K562 (cell line): Measurements from ENCODE around the gene SCN4B. TPM values are rescaled to one million over a fixed set of nuclear protein-coding genes. Genes with fewer than 3 reads are reported as not detected.

Source experiments
- ATAC-seq: fragments of 200-7000 bp; cut with Tn5 transposase; 3 replicates; pipeline ENCODE4 v1.9.1; 2020; ENCODE audit warnings: moderate library complexity
- BruUV-seq: library from RNA; stranded (reverse); fragments of 400-500 nt; replicated peaks from 2 replicates; lab custom pipeline; 2021; lab: Mats Ljungman, UMichigan
- CTCF ChIA-PET: fragments of 300-600 bp; formaldehyde crosslinking; extraction: SDS; loops from one replicate; lab custom pipeline; 2021; ENCODE audit warnings: low intra/inter-chr PET ratio; lab: Yijun Ruan, JAX
- POLR2A ChIA-PET: fragments of 300-600, 350-650 bp; sonication (Branson Sonifier 250); formaldehyde crosslinking; extraction: SDS; loops from one replicate; lab custom pipeline; 2021; ENCODE audit warnings: antibody characterized with exemption, inconsistent platforms; lab: Yijun Ruan, JAX
- DNase-seq, 4 experiments: peaks; one replicate each; pipeline versions ENCODE4 v3.0.0 to v3.0.0-alpha.2; 2011 to 2018; ENCODE audit warnings: low spot score in 3 of 4, mixed read lengths in 3 of 4; ENCODE audit errors: extremely low read depth in 1 of 4
- FAIRE-seq: peaks from 2 replicates; lab custom pipeline; 2011; peaks lifted over from hg19 to GRCh38; lab: Jason Lieb, UNC
- H2AFZ ChIP-seq: 2 replicates; pipeline ENCODE4 v1.6.0; 2011; ENCODE audit warnings: low read depth, low read length, control low read depth, inconsistent platforms
- H3K27ac ChIP-seq: fragments of 200-600 bp; 3 replicates; pipeline ENCODE4 v1.8.0; 2011; ENCODE audit warnings: low read depth, mild to moderate bottlenecking, control low read depth, inconsistent platforms, low read length, moderate library complexity, mixed read lengths; ENCODE audit errors: extremely low read depth
- H3K27me3 ChIP-seq, 2 experiments: fragments of 300-600 bp in 1 of 2; 2 replicates in 1 of 2; 3 replicates in 1 of 2; pipeline versions ENCODE4 v1.6.0 to v1.8.0; 2011; ENCODE audit warnings: inconsistent platforms in 2 of 2, low read length in 2 of 2, mild to moderate bottlenecking in 1 of 2, mixed read lengths in 1 of 2, moderate library complexity in 1 of 2; ENCODE audit not compliant: control insufficient read depth in 2 of 2, insufficient read depth in 2 of 2
- H3K36me3 ChIP-seq: fragments of 300-600 bp; 3 replicates; pipeline ENCODE4 v1.8.0; 2011; ENCODE audit warnings: mild to moderate bottlenecking, low read length, inconsistent platforms; ENCODE audit not compliant: control insufficient read depth, insufficient read depth
- H3K4me1 ChIP-seq, 2 experiments: fragments of 200-600 bp in 1 of 2; replicated peaks in 1 of 2; 2 replicates in 1 of 2; 3 replicates in 1 of 2; pipeline versions ENCODE4 v1.5.1 to v1.8.0; 2011; ENCODE audit warnings: inconsistent platforms in 2 of 2, low read length in 2 of 2, mild to moderate bottlenecking in 1 of 2, mixed read lengths in 1 of 2, moderate library complexity in 1 of 2; ENCODE audit not compliant: control insufficient read depth in 2 of 2, insufficient read depth in 2 of 2
- H3K4me2 ChIP-seq: 2 replicates; pipeline ENCODE4 v1.6.1; 2011; ENCODE audit warnings: low read length, control low read depth, inconsistent platforms, mixed read lengths; ENCODE audit not compliant: insufficient read depth
- H3K4me3 ChIP-seq: fragments of 200-600 bp; sonication (generic), shearing (Covaris generic); 2 replicates; pipeline ENCODE4 v1.5.1; 2016; ENCODE audit warnings: control low read depth, inconsistent platforms
- H3K79me2 ChIP-seq: fragments of 200-600 bp; 3 replicates; pipeline ENCODE4 v1.8.0; 2011; ENCODE audit warnings: low read length, inconsistent platforms; ENCODE audit not compliant: control insufficient read depth, insufficient read depth
- H3K9ac ChIP-seq, 2 experiments: 2 replicates each; pipeline versions ENCODE4 v1.6.0 to v1.6.1; 2011; ENCODE audit warnings: low read depth in 2 of 2, low read length in 2 of 2, control low read depth in 1 of 2, inconsistent platforms in 1 of 2, mild to moderate bottlenecking in 1 of 2, mixed read lengths in 1 of 2; ENCODE audit not compliant: insufficient read depth in 1 of 2
- H3K9me1 ChIP-seq: one replicate; pipeline ENCODE4 v1.6.0; 2011; ENCODE audit warnings: inconsistent platforms, mild to moderate bottlenecking, low read length, moderate library complexity; ENCODE audit not compliant: control insufficient read depth, insufficient read depth
- H3K9me3 ChIP-seq: replicated peaks from 2 replicates; pipeline ENCODE4 v1.5.1; 2011; ENCODE audit warnings: low read depth, low read length, inconsistent platforms; ENCODE audit not compliant: control insufficient read depth, insufficient read depth
- H4K20me1 ChIP-seq: replicated peaks from 2 replicates; pipeline ENCODE4 v1.6.1; 2011; ENCODE audit warnings: low read length, inconsistent platforms, mixed read lengths; ENCODE audit not compliant: control insufficient read depth, insufficient read depth
- ATF7 ChIP-seq: fragments of 450-650 bp; IDR thresholded peaks from 2 replicates; pipeline ENCODE4 v1.7.1; 2014; ENCODE audit warnings: mild to moderate bottlenecking, moderate library complexity
- HSF4 ChIP-seq: fragments of 250-450 bp; sonication (Bioruptor Pico); IDR thresholded peaks from 2 replicates; pipeline ENCODE4 v2.1.2; 2022; ENCODE audit warnings: mild to moderate bottlenecking, moderate library complexity, borderline replicate concordance
- NBN ChIP-seq: fragments of 450-650 bp; IDR thresholded peaks from 2 replicates; pipeline ENCODE4 v1.6.1; 2016; ENCODE audit warnings: low read depth, mild to moderate bottlenecking
- PHTF2 ChIP-seq: fragments of 250-450 bp; sonication (Bioruptor Pico); IDR thresholded peaks from 2 replicates; pipeline ENCODE4 v1.5.0; 2021; ENCODE audit warnings: mild to moderate bottlenecking
- PRMT5 ChIP-seq: sonication (generic); formaldehyde crosslinking; IDR thresholded peaks from 2 replicates; pipeline ENCODE4 v1.5.0; 2020; ENCODE audit warnings: missing genetic modification reagents
- ZKSCAN3 ChIP-seq: fragments of 250-450 bp; sonication (Bioruptor Pico); IDR thresholded peaks from 2 replicates; pipeline ENCODE4 v1.4.0; 2020
- WGBS: fragments of 100-300 bp; shearing (Covaris generic); methylation state at CpG from one replicate; pipeline ENCODE4 v1.1.6; 2016; ENCODE audit warnings: low coverage, mixed read lengths; ENCODE audit not compliant: insufficient coverage; ENCODE audit errors: missing lambda C conversion rate; 5-methylcytosine and 5-hydroxymethylcytosine counted together
- in situ Hi-C: fragments of 300-500 bp; cut with MboI; formaldehyde crosslinking; loops from 4 replicates; pipeline ENCODE4 v1.15.0; 2018; ENCODE audit warnings: inconsistent platforms, mixed read lengths
- intact Hi-C: fragments of 100-400 bp; cut with micrococcal nuclease; formaldehyde crosslinking; loops from 2 replicates; pipeline ENCODE4 v1.14.2; 2022
- polyA plus RNA-seq, 8 experiments: library from polyadenylated mRNA; depleted of rRNA in 4 of 8; stranded (reverse) in 5 of 8; unstranded in 3 of 8; fragments of >200 nt; fragmentation: Nextera tagmentation in 2 of 8; fragmentation: Illumina TruSeq in 1 of 8; extraction: Ambion mirVana in 2 of 8; extraction: Trizol in 1 of 8; gene quantifications; 2 replicates each; pipeline versions ENCODE4 v1.2.1 to v1.2.3, GENCODE V29; 2011 to 2014; ENCODE audit warnings: inconsistent platforms in 1 of 8, missing spikeins in 1 of 8
- total RNA-seq, 7 experiments: library from RNA; depleted of rRNA in 6 of 7; stranded (reverse); fragments of >200 nt in 6 of 7; fragmentation: Illumina TruSeq in 2 of 7; extraction: Trizol in 2 of 7; gene quantifications; 2 replicates each; pipeline versions ENCODE4 v1.2.1 to v1.2.3, GENCODE V29; 2011 to 2021; ENCODE audit warnings: low replicate concordance in 1 of 7
- TF ChIP-seq, protein P1 (sequence below): sonication (generic); formaldehyde crosslinking; IDR thresholded peaks from 2 replicates; pipeline ENCODE4 v1.8.1; 2023; ENCODE audit warnings: mild to moderate bottlenecking, missing genetic modification reagents
- TF ChIP-seq, protein P2 (sequence below): fragments of 250-450 bp; sonication (Bioruptor Pico); IDR thresholded peaks from 2 replicates; pipeline ENCODE4 v1.4.0; 2020; ENCODE audit warnings: mild to moderate bottlenecking
- TF ChIP-seq, protein P3 (sequence below): fragments of 250-450 bp; sonication (Bioruptor Pico); IDR thresholded peaks from 2 replicates; pipeline ENCODE4 v1.8.0; 2021; ENCODE audit warnings: moderate library complexity, mild to moderate bottlenecking, inconsistent platforms
- TF ChIP-seq, protein P4 (sequence below): IDR thresholded peaks from 2 replicates; pipeline ENCODE4 v1.6.1; 2011; ENCODE audit not compliant: insufficient read length; ENCODE audit errors: extremely low read depth

SCN4B gene
- total and polyA plus RNA-seq, 9 of the 15 experiments (the other 6 are each of a cell fraction or from before 2014, with no cell fraction given): 0.03 TPM; not detected in 8

DNA sequence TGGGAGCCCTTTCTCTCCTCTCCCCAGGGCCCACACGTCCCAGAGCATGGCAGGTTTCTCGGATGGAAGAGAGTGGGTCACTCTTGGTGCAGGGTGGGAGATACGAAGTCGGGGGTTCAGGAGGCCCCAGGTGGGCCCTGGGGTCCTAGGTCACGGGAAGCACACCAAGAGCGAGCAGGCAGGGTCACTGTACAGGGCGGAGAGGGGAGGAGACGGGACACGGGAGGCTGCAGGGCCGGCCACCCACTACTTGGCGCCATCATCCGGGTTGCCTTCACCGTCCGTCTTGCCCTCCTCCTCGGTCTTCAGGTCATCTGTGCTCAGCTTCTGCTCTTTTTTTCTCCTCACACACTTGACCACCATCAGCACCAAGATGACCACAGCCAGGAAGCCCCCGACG, 14.0 kb upstream of the SCN4B start:
- WGBS: 0% methylated on average over 13 of the region's 17 CpGs
- POLR2A ChIA-PET: interaction anchor here (1.3 kb wide), 1 partner anchor 10 kb away, joined by 7 read pairs; no protein-coding TSS in a partner anchor
- Histone ChIP-seq H3K4me3 (no peak overlapping the region), H2AFZ (no peak overlapping the region), H3K27me3 (peaks cover 22 to 85% of the 10 kb centered on the region in 2 experiments; a peak in 4 of 5 replicates), H3K4me2 (no peak overlapping the region), H4K20me1 (peaks cover 22% of the 10 kb centered on the region), H3K9me3 (no peaks in the 10 kb centered on the region), H3K79me2 (no peaks in the 10 kb centered on the region), H3K4me1 (peaks cover 0 to 9% of the 10 kb centered on the region in 2 experiments; a peak in 2 of 5 replicates), H3K9me1 (no peaks in the 10 kb centered on the region), H3K9ac (no peak overlapping the region), H3K27ac (no peak overlapping the region), H3K36me3 (no peaks in the 10 kb centered on the region)
- no TSS peak for BruUV-seq
- DNase-seq (no peak), FAIRE-seq (no peak), ATAC-seq (no peak)
- CTCF ChIA-PET: interaction anchor here (0.6 kb wide), 1 partner anchor 250 kb away, joined by 3 read pairs; no protein-coding TSS in a partner anchor
- TF ChIP-seq ZKSCAN3: no peak
- TF ChIP-seq ATF7: no peak
- TF ChIP-seq, protein P1, sequence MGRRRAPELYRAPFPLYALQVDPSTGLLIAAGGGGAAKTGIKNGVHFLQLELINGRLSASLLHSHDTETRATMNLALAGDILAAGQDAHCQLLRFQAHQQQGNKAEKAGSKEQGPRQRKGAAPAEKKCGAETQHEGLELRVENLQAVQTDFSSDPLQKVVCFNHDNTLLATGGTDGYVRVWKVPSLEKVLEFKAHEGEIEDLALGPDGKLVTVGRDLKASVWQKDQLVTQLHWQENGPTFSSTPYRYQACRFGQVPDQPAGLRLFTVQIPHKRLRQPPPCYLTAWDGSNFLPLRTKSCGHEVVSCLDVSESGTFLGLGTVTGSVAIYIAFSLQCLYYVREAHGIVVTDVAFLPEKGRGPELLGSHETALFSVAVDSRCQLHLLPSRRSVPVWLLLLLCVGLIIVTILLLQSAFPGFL (CRISPR knock-in tag): no peak
- no peak for TF ChIP-seq PHTF2 (CRISPR knock-in tag)
- TF ChIP-seq, protein P2, sequence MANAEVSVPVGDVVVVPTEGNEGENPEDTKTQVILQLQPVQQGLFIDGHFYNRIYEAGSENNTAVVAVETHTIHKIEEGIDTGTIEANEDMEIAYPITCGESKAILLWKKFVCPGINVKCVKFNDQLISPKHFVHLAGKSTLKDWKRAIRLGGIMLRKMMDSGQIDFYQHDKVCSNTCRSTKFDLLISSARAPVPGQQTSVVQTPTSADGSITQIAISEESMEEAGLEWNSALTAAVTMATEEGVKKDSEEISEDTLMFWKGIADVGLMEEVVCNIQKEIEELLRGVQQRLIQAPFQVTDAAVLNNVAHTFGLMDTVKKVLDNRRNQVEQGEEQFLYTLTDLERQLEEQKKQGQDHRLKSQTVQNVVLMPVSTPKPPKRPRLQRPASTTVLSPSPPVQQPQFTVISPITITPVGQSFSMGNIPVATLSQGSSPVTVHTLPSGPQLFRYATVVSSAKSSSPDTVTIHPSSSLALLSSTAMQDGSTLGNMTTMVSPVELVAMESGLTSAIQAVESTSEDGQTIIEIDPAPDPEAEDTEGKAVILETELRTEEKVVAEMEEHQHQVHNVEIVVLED (CRISPR knock-in tag): no peak
- no peak for TF ChIP-seq PRMT5 (CRISPR knock-in tag)
- no peak for TF ChIP-seq HSF4 (CRISPR knock-in tag)
- TF ChIP-seq, protein P3, sequence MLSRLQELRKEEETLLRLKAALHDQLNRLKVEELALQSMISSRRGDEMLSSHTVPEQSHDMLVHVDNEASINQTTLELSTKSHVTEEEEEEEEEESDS (CRISPR knock-in tag): no peak
- TF ChIP-seq, protein P4, sequence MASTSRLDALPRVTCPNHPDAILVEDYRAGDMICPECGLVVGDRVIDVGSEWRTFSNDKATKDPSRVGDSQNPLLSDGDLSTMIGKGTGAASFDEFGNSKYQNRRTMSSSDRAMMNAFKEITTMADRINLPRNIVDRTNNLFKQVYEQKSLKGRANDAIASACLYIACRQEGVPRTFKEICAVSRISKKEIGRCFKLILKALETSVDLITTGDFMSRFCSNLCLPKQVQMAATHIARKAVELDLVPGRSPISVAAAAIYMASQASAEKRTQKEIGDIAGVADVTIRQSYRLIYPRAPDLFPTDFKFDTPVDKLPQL: no peak
- no peak for TF ChIP-seq NBN
- in situ Hi-C loops: no loop called here
- intact Hi-C loops: no loop called here
